A673 (cell line): ENCODE data around the gene SMYD3.

Source experiments
- CTCF ChIP-seq: fragments of 300-800, 200-600 bp; sonication (generic); conservative IDR thresholded peaks from 2 replicates; pipeline ENCODE4 v1.5.1; 2017; ENCODE audit warnings: low read depth, mild to moderate bottlenecking, antibody characterized with exemption, low read length, moderate library complexity, mixed read lengths
- EZH2 ChIP-seq: fragments of 200-600 bp; sonication (generic); IDR thresholded peaks from 2 replicates; pipeline ENCODE4 v1.6.1; 2017; ENCODE audit warnings: borderline replicate concordance, low read depth, mild to moderate bottlenecking, mixed read lengths, antibody characterized with exemption, low read length; ENCODE audit not compliant: poor library complexity, severe bottlenecking

GRCh38 chr1:246550402-246550801 is 43.3 kb upstream of the SMYD3 start:
- no peak for TF ChIP-seq CTCF
- TF ChIP-seq EZH2, result no peak
